Stimulated activated CD8-positive, alpha-beta memory T cell treated with anti-CD3 and anti-CD28 coated beads, Interleukin-2, amount 100 ng/mL, for 48 hours (primary cell): ENCODE data around the gene BSPRY.
A peak's percentile ranks its signal among the peaks of the same experiment; 100 is the strongest.

Source experiments
- DNase-seq, 2 donors: peaks; one replicate each; pipeline ENCODE4 v3.0.0-alpha.2; 2020; ENCODE audit warnings: low read depth in 2 of 2

Gene BSPRY

DNA sequence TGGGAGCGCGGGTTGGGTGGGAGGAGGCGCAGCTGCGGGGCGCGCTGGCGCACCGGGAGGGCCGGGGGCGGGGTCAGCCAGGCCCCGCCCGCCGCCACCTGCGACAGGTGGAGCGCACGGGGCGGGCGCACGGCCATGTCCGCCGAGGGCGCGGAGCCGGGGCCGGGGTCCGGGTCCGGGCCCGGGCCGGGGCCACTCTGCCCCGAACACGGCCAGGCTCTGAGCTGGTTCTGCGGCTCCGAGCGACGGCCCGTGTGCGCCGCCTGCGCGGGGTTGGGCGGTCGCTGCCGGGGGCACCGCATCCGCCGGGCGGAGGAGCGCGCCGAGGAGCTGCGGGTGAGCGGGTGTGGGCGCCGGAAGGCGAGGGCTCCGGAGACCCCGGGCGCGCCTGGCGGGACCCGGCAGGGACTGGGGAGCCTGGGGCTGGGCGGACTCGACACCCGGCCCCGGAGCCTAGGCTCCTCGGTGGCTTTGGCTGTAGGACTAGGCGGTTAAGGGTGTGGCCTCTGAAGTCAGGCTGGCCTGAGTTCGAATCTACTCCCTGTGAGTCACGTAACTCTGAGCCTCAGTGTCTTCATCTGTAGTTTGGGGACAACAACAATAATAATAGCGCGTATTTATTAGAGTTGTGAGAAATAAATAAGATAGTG is at the start of gene BSPRY:
Gene BSPRY (plus strand): TSS at position 97 of the 650 bp plus-strand sequence. CDS start 39 bp downstream, at position 136.
- peak in 1 of 2 donors; percentile 22 for DNase-seq

DNA sequence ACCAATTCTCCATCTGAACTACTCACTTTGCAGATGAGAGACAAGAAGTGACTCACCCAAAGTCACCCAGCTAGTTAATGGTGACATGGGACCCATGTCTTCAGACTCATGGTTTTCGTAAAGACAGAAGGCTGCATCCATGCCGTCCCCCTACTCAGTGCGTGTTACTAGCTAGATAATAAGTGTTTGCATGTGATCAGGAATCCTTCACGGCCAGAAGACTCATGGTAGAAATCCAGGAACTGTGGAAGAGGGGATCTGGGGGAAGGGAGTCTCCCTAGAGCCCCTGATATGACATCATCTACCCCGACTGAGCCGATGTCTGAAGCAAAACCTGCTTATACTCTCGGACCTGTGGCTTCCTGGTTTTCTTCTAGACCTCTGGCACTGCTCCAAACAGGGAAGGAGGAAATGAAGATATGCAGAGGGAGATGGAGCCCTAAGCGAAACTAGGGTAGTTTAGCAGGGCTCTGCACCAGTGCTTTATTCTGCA is 49.5 kb upstream of the BSPRY start:
- no peak for DNase-seq

DNA sequence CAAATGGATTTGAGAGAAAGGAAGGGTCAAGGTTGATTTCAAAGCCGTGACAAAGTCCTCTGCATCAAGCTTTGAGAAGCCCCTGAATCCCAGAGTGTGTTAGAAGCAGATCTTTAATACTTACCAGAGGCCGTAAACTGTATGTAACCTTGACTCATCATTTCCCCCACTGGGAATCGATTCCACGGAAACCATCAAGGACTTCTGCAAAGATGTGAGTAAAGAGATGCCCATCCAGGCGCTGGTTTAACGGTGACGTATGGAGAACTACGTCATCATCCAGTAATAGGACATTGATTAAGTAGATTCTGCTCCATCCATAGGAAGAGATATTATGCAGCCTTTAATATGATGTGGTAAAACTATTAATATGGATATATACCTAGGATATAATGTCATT is 47.8 kb upstream of the BSPRY start:
- DNase-seq: no peak

DNA sequence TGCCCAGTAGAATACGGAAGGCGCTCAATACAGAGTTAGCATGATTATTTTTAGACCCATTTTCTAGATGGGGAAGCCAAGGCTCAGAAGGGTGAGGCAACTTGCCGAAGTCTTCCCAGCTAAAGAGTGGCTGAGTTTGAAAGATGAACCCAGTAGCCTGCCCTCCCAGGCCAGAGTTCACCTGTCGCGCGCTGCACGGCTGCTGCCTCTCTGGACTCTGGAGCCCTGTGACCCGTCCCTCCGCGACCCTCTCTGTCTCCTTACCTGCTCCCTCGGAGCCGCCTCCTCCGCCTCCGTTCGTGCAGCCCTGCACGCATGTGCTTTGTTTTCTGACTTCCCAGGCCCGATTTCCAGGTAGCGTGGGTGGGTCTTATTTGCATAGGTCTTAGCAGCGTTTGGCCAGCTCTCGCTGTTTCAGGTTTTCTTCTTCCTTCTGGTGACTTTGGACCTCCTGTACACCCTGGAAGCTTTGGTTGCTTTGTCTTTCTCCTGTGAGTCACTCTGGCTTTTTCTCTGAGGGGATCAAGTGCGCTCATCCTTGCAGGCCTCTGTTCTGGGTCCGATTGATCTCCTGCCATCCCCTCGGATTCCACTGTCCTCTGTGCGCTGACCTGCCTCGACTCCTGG is 46.4 kb upstream of the BSPRY start, which contains the start of gene RNF183:
Gene RNF183 (minus strand): TSS at position 585 of the 627 bp plus-strand sequence. CDS start 5,192 bp downstream, outside the sequence.
- DNase-seq: no peak

DNA sequence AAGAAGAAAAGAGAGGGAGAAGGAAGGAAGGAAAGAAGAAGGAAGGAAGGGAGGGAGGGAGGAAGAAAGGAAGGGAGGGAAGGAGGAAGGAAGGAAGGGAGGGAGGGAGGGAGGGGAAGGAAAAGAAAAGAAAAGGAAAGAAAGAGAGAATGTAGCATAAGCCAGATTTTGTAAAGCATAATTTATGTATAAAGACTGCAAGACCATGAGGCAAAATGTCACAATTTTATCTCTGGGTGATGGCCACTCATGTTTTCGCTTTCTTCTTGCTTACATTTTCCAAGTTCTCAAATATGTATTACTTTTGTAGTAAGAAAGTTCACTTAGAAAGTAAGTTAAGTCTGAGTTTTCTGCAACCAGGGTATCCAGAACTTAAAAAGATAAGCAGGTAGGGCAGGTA is 42.8 kb upstream of the BSPRY start:
- no peak for DNase-seq

DNA sequence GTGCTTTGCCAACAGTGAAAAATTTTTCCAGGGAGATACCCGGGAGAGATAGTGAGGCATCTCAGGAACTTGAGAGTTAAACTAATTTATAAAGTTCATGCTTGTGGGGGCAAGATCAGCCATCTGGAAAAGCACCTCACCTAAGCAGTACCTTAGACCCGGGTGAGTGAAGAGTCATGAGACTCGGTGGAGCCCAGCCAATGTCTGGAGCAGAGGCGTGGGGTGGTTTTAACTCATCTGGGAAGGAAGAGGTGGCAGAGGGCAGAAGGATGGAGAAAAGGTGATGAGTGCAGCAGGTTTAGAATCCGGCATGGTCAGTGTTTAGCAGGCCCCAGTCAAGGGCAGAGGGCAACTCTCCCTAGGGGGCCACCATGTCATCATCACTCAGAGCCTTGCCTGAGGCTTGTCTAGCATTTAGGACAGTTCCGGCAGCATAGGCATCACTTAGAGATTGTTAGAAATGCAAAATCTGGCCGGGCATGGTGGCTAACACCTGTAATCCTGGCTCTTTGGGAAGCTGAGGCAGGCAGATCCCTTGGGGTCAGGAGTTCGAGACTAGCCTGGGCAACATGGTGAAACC is 41.9 kb upstream of the BSPRY start:
- no peak for DNase-seq

DNA sequence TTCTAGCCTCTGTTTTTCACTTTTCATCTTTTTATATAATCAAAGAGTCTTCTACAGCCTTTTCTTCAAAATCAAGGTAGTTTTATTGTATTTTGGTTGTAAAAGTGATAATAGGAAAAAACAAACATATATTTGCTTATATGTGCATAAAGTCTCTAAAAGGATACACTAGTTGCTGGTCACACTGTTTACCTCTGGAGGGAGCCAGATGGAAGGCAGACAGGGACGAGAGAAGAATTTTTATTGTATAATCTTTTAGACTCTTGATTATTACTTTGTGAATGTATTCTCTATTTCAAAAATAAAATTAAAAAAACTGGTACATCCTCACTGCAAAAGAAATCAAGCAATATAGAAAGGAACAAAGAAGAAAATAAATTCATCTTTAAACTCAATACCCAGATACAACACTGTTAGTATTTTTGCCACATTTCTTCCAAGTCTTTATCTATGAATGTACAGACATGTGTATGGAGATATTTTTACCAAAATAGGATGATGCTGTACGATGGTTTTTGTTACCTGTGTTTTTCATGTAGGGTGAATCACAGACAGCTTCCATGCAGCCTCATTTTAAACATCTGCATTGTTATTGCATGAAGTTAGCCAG is 40.0 kb upstream of the BSPRY start:
- DNase-seq: no peak

DNA sequence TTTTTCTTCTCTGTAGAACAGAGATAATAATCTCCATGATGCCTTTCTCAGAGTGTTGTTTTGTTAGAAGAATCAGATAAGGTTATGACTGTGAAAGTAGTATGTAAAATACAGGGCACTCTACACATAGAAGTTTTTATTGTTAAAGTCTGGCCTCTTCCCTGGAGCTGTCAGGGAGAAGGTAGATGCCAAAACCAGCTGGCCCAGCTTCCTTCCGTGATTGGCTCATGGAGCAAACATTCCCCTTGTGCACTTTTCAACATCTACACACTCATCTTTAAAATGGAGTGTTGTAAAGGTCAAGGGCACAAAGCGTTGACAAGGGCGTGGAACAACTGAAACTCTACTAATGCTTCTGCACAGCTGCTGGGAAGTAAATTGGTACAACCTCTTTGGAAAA is 38.8 kb upstream of the BSPRY start:
- DNase-seq: no peak

DNA sequence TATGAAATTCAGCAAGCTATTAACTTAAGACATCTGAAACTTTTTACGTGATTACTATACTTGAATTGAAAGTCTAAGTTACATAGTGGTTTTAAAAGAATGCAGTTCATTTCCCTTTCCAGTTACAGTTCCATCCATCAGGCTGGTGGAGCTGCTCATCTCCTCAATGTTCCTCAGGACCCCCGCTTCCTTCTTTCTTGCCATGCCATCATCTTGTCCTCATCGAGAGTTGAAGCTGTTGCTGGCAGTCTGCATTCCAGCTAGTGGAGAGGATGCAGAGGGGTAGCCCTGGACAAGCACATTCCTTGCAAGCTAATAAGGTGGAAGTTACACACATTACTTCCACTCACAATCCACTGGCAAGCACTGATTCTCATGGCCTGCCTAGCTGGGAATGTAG is 37.4 kb upstream of the BSPRY start:
- no peak for DNase-seq

DNA sequence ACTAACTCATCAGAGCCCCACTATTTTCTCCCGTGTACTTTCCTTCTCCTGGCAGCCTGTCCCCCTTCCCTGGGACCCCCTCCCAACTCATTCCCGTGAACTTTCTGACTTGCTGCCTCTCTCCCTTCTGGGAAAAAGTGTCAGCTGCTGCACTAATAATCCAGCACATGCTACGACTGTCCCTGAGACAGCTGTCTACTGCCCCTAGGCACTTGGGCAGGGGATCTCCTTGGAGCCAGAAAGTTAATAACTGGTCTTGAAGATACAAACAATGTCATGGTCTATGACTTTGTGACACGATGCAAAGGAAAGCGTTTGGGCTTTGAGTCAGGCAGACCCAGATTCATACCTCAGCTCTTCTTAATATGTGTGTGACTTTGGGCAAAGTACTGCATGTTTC is 36.1 kb upstream of the BSPRY start:
- DNase-seq: no peak

DNA sequence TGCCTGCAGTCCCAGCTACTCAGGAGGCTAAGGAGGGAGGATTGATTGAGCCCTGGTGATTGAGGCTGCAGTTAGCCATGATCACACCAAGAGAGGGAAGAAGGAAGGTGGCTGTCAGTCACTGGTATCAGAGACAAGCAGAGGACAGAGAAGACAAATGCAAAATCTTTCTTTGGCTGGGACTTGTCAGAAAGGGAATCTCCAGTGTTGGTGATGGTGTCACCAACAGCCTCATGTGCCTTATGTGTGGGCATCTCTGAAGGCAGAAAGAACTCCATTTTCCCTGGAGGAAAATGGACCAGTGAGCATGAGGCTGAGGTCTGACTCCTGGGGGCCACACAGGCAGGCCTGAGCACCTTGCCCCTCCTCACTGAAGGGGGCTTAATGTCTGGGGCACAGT is 34.1 kb upstream of the BSPRY start:
- no peak for DNase-seq

DNA sequence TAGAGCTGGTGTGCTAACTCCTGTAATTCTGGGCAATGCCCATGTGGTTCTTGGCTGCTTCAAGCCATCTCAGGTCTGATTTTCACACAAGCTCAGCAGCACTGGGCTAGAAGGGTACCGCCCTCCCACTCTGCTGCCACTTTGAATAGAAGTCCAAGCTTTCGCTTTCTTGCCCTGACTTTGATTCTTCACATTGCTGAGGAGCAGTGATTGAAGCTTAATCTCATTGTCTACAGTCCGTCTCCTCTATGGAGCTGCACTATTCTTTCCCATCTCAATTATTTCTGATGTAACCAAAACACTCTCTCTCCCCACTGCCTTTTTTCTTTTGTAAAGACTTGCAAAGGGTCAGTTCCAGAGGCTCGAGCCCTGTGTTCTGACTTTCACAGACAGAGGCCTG is 33.3 kb upstream of the BSPRY start:
- DNase-seq: no peak

DNA sequence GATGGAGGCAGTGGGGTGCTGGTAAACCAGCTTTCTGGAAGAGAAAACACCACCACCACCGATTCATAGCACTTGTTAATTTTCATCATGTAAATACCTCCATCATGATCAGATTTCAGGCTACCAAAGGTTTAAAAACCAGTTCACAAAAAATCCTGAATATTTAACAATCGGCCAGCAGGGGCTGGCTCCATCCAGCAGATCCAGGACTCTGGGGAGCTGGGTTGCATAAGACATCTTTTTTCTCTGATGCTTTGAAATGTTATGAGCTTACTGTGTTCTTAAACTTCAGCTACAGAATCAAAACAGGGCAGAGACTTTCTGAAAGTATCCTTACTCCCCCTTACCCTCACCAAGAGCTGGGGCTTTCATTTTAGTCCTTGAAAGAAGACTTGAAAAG is 31.6 kb upstream of the BSPRY start:
- no peak for DNase-seq

DNA sequence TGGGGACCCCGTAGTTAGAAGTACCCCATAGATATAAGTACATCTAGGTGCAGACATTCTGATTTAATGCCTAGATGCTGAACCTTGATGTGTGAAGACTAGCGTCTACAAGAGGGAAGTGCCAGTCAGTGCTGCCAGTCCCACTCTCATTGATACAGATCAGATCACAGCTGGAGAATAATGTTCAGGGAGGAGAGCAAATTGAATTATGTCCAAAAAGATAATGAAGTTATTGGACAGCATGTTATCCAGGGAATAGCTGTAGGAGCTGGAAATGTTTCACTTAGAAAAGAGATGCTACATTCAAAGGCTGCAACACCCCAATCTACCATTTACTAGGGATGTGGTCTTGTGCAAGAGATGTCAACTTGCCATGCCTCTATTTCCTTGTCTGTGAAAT is 30.3 kb upstream of the BSPRY start:
- no peak for DNase-seq

DNA sequence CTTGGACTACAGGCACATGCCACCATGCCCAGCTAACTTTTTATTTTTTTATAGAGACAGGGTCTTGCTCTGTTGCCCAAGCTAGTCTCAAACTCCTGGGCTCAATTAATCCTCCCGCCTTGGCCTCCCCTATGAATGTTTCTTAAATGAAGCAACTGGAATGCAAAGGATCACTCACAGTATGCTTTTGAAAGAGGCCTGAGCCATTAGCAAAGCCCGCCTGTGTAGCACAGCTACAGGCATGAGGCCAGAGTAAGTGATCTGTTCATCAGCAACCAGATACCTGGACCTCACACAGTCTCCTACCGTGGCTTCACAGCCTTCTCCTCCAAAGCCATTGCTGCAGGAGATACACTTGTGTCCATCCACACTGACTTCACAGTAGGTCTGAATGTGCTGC is 29.3 kb upstream of the BSPRY start:
- DNase-seq: no peak

DNA sequence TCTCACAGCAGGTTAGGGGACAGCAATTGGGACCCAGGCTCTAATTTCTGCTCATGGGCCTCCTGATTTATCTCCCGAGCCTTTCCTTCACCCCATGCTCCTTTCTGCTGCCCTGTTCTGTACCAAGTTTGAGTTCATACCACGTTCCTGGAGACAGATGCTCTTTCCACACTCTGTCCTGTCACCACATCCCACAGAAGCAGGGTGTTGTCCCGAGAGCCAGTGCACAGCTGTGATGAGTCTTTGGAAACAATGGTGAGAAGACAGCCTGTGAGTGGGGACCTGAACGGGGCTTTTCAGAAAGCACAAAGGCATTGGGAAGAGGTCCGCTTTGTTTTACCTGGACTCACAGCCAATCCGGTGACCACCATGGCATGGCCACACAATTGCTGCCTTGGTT is 26.7 kb upstream of the BSPRY start:
- no peak for DNase-seq

DNA sequence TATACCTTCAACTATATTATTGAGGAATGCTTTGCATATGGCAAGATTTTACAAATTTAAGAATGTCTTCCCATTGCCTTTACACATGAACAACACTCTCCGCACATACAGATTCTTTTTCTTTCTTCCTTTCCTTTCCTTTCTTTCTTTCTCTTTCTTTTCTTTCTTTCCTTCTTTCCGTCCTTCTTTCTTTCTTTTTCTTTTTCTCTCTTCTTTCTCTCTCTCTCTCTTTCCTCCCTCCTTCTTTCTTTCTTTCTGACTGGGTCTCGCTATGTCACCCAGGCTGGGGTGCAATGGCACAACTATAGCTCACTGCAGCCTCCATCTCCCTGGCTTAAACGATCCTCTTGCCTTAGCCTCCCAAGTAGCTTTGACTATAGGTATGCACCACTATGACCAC is 23.1 kb upstream of the BSPRY start:
- DNase-seq: no peak

DNA sequence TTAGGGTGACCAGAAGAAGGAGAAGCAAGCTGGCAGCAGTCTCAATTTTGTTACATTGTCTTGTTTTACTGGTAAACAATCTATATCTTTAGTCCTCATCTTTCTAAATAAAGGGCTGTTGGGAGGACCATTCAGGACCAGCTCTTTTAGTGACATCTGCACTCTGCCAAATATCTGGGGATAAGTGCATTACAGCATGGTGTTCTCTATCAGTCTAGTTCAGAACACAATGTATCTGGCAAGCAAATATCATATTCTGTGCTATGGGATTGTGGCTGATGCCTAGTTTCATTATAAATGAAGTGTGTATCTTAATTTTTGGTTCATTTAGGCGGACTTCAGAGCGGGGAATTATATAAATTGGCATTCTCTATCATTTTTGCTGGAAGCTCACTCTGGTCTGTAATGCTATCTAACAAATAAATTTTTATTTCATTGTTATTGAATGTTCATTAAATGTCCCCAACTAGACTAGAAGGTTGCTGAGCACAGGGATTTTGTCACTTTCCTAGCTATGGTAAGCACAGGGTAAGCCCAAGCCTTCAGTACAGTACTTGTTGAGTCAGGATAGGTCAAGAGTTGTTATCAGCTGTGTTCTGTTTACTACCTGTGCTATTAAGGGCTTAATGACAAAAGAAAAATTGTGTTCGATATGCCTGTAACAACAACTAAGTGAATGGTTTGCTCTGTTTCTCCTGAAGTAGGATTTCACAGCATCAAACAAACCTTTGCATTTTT is 21.1 kb upstream of the BSPRY start:
- no peak for DNase-seq

DNA sequence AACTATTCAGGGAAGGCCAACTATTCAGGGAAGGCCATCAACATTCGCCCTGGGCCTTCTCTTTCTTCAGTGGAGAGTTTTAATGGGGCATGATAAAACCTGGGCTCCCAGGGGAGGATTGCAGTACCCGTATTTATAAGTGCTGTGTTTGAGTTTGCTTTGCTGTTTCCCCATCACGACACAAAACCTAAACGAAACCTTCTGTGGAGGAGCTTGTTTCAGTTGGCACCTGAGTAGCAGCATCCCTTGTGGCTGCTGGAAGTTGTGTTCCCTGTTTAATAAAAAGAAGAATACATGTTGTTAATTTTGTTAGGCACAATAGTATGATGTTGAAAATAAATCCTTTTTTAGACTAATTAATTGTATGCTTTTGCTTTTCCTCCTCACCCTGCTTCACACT is 17.6 kb upstream of the BSPRY start:
- no peak for DNase-seq

DNA sequence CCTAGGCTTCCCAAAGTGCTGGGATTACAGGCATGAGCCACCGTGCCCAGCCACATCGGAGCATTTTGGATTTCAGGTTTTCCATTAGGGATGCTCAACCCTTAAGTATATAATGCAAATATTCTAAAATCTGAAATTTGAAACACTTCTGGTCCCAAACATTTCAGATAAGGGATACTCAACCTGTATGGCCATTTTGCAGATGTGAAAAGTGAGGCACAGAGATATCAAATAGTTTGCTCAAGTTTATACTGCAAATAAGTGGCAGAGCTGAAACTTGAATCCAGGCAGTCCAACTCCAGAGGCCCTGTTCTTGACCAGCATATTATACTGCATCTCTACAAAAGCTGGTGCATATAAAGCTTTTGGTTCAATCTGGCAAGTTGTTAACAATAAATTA is 11.6 kb upstream of the BSPRY start:
- DNase-seq: no peak

DNA sequence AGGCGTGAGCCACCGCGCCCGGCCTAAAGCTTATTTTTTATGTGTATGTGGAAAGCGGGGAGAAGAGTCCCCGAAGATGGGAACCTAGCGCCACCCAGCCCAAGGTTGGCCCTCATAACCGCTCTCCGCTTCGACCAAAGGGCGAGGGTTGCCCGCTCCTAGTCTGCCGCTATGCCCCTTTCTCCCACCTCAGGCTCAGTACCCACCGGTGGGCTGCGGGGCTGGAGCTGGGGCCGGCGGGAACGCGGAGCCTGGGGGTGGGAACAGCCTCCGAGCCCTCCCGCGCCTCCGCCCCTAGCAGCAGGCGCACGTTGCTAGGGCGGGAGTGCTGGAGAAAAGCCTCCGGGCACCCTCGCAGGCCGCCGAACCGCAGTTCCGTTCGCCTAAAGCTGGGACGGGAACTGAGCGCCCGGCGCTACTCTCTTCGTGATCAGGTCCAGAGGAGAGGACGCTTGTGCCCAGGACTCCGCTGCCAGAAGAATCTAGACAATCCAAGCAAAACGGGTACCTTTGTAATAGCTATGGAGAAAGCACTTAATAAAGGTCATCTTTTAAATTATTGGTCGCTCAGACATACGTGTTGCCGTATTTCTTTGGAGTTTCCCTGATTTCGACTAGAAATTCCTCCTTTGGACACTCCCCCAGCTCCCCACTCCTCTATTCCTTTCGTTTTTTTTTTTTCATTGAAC is 9.2 kb upstream of the BSPRY start, which contains the start of gene WDR31:
Gene WDR31 (minus strand): TSS at position 265 of the 689 bp plus-strand sequence. CDS start 8,253 bp downstream, outside the sequence.
- DNase-seq: peak; percentile 66 to 76
